Measurements from ENCODE around the gene DLGAP3. TPM values are rescaled to one million over a fixed set of nuclear protein-coding genes. Genes with fewer than 3 reads are reported as not detected.

Gene DLGAP3
- total RNA-seq, 1 experiment from 2014 or later, result not detected

GRCh38 chr1:34918386-34918976 is 11.0 kb downstream of the DLGAP3 start:
- Histone ChIP-seq H3K4me1 (ENCODE audit: insufficient read depth, low read length, poor library complexity, severe bottlenecking) (no peaks in the 10 kb centered on the region), H3K4me3 (ENCODE audit: low read depth, low read length, poor library complexity, severe bottlenecking) (no peak overlapping the region), H3K27ac (ENCODE audit: low read depth, low read length, poor library complexity, severe bottlenecking) (no peak overlapping the region), H3K27me3 (replicated peaks; ENCODE audit: insufficient read depth, low read depth, low read length, poor library complexity) (peaks cover 31% of the 10 kb centered on the region), H3K36me3 (ENCODE audit: insufficient read depth, low read length, poor library complexity, severe bottlenecking) (no peaks in the 10 kb centered on the region), H3K9me3 (ENCODE audit: low read depth, low read length, poor library complexity, severe bottlenecking) (no peaks in the 10 kb centered on the region)
- DNase-seq (ENCODE audit: low spot score), result no peak
- TF ChIP-seq, protein P1, sequence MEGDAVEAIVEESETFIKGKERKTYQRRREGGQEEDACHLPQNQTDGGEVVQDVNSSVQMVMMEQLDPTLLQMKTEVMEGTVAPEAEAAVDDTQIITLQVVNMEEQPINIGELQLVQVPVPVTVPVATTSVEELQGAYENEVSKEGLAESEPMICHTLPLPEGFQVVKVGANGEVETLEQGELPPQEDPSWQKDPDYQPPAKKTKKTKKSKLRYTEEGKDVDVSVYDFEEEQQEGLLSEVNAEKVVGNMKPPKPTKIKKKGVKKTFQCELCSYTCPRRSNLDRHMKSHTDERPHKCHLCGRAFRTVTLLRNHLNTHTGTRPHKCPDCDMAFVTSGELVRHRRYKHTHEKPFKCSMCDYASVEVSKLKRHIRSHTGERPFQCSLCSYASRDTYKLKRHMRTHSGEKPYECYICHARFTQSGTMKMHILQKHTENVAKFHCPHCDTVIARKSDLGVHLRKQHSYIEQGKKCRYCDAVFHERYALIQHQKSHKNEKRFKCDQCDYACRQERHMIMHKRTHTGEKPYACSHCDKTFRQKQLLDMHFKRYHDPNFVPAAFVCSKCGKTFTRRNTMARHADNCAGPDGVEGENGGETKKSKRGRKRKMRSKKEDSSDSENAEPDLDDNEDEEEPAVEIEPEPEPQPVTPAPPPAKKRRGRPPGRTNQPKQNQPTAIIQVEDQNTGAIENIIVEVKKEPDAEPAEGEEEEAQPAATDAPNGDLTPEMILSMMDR (conservative IDR thresholded peaks at IDR 0.05; ENCODE audit: low read depth, low read length), result no peak
- TF ChIP-seq EZH2 (IDR thresholded peaks at IDR 0.05; ENCODE audit: borderline replicate concordance, low read depth, low read length, poor library complexity, severe bottlenecking), result no peak
- no TSS peak for BruUV-seq (replicated peaks)
- ChIA-PET POLR2A (ENCODE audit: low non-redundant PET) (no interaction called here), CTCF (no interaction called here)
- intact Hi-C loops (cut with micrococcal nuclease; ENCODE audit: unreplicated experiment), result no loop called here

GRCh38 chr1:34917017-34917416 is 12.4 kb downstream of the DLGAP3 start:
- no peak for DNase-seq (ENCODE audit: low spot score)
- H3K27ac ChIP-seq (ENCODE audit: low read depth, low read length, poor library complexity, severe bottlenecking), result no peak overlapping the region
- intact Hi-C loops (cut with micrococcal nuclease; ENCODE audit: unreplicated experiment), result no loop called here
- TF ChIP-seq EZH2 (IDR thresholded peaks at IDR 0.05; ENCODE audit: borderline replicate concordance, low read depth, low read length, poor library complexity, severe bottlenecking), result no peak
- TF ChIP-seq, protein P1 (conservative IDR thresholded peaks at IDR 0.05; ENCODE audit: low read depth, low read length), result no peak
- H3K4me3 ChIP-seq (ENCODE audit: low read depth, low read length, poor library complexity, severe bottlenecking), result no peak overlapping the region
- no TSS peak for BruUV-seq (replicated peaks)
- H3K36me3 ChIP-seq (ENCODE audit: insufficient read depth, low read length, poor library complexity, severe bottlenecking), result no peaks in the 10 kb centered on the region
- H3K9me3 ChIP-seq (ENCODE audit: low read depth, low read length, poor library complexity, severe bottlenecking), result no peaks in the 10 kb centered on the region
- H3K4me1 ChIP-seq (ENCODE audit: insufficient read depth, low read length, poor library complexity, severe bottlenecking), result no peaks in the 10 kb centered on the region
- H3K27me3 ChIP-seq (replicated peaks; ENCODE audit: insufficient read depth, low read depth, low read length, poor library complexity), result peaks cover 26% of the 10 kb centered on the region
- ChIA-PET CTCF (no interaction called here), POLR2A (ENCODE audit: low non-redundant PET) (no interaction called here)

DNA sequence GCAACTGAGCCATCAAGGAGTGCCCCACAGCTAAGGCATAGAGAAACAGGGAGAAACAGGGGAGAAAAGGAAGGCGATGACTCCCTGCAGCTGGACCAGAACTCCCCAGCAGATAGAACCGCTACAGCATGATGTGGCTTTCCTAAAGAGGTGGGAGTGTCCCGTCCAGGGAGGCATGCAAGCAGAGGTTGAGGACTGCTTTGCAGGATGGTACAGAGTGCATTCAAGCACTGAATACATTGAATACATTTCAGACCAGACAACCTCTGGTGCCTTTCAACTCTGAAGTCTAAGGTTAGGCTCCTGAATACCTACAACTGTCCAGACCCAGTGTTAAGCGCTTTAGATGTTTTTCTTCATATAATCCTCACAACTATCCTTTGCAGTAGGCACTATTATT is 13.3 kb downstream of the DLGAP3 start:
- no peak overlapping the region for H3K27ac ChIP-seq (ENCODE audit: low read depth, low read length, poor library complexity, severe bottlenecking)
- H3K36me3 ChIP-seq (ENCODE audit: insufficient read depth, low read length, poor library complexity, severe bottlenecking), result no peaks in the 10 kb centered on the region
- TF ChIP-seq, protein P1 (conservative IDR thresholded peaks at IDR 0.05; ENCODE audit: low read depth, low read length), result no peak
- TF ChIP-seq EZH2 (IDR thresholded peaks at IDR 0.05; ENCODE audit: borderline replicate concordance, low read depth, low read length, poor library complexity, severe bottlenecking), result no peak
- H3K4me3 ChIP-seq (ENCODE audit: low read depth, low read length, poor library complexity, severe bottlenecking), result no peak overlapping the region
- BruUV-seq (replicated peaks), result no TSS peak
- H3K27me3 ChIP-seq (replicated peaks; ENCODE audit: insufficient read depth, low read depth, low read length, poor library complexity), result peaks cover 30% of the 10 kb centered on the region
- ChIA-PET CTCF (no interaction called here), POLR2A (ENCODE audit: low non-redundant PET) (interaction anchor here (0.6 kb wide), 2 partner anchors 8 to 961 kb away, joined by 3 to 4 read pairs; no protein-coding TSS in a partner anchor)
- intact Hi-C loops (cut with micrococcal nuclease; ENCODE audit: unreplicated experiment), result no loop called here
- H3K9me3 ChIP-seq (ENCODE audit: low read depth, low read length, poor library complexity, severe bottlenecking), result no peaks in the 10 kb centered on the region
- H3K4me1 ChIP-seq (ENCODE audit: insufficient read depth, low read length, poor library complexity, severe bottlenecking), result no peaks in the 10 kb centered on the region
- DNase-seq (ENCODE audit: low spot score), result no peak
